Kidney (tissue), 14 donors: ENCODE data around the gene BTBD2. TPM values are rescaled to one million over a fixed set of nuclear protein-coding genes. Genes with fewer than 3 reads are reported as not detected.

Experiments
- DNase-seq, 5 donors: peaks; one replicate each; pipeline ENCODE4 v3.0.0-alpha.2; 2013 to 2020
- FAIRE-seq: peaks from 2 replicates; lab custom pipeline; 2012; peaks lifted over from hg19 to GRCh38; lab: Jason Lieb, UNC
- H3K27ac ChIP-seq, 2 donors: one replicate each; pipeline ENCODE4 v1.7.0; 2013; ENCODE audit warnings: low read depth in 2 of 2, low read length in 2 of 2, inconsistent platforms in 1 of 2
- H3K27me3 ChIP-seq: one replicate; pipeline ENCODE4 v1.7.1; 2013; ENCODE audit warnings: low read length, inconsistent platforms; ENCODE audit not compliant: control insufficient read depth, insufficient read depth
- H3K36me3 ChIP-seq, 3 donors: one replicate each; pipeline versions ENCODE4 v1.7.0 to v1.7.1; 2013; ENCODE audit warnings: low read length in 3 of 3, control low read depth in 1 of 3, inconsistent platforms in 1 of 3; ENCODE audit not compliant: insufficient read depth in 3 of 3, control insufficient read depth in 2 of 3
- H3K4me1 ChIP-seq, 3 donors: one replicate each; pipeline versions ENCODE4 v1.7.0 to v1.7.1; 2013; ENCODE audit warnings: low read length in 3 of 3, inconsistent platforms in 1 of 3, low read depth in 1 of 3; ENCODE audit not compliant: control insufficient read depth in 2 of 3, insufficient read depth in 2 of 3
- H3K4me3 ChIP-seq, 3 donors: one replicate each; pipeline versions ENCODE4 v1.7.0 to v1.8.1; 2013; ENCODE audit warnings: low read length in 3 of 3, control low read depth in 1 of 3, inconsistent platforms in 1 of 3
- H3K9ac ChIP-seq, 3 donors: one replicate each; pipeline versions ENCODE4 v1.7.0 to v1.7.1; 2013; ENCODE audit warnings: low read length in 3 of 3, control low read depth in 1 of 3, inconsistent platforms in 1 of 3
- H3K9me3 ChIP-seq, 3 donors: one replicate each; pipeline versions ENCODE4 v1.7.0 to v1.7.1; 2013; ENCODE audit warnings: low read length in 3 of 3, control low read depth in 1 of 3, inconsistent platforms in 1 of 3; ENCODE audit not compliant: control insufficient read depth in 2 of 3, insufficient read depth in 1 of 3
- intact Hi-C: fragments of 100-400 bp; cut with DNase I; formaldehyde crosslinking; loops from one replicate; pipeline ENCODE4 v1.11.1; 2022
- polyA plus RNA-seq: library from polyadenylated mRNA; stranded (reverse); fragments of 350-450 nt; fragmentation: Illumina TruSeq; extraction: RNeasy Lipid Tissue Mini Kit (QIAGEN cat#74804); gene quantifications from one replicate; pipeline ENCODE4 v1.2.3, GENCODE V29; 2014; ENCODE audit warnings: low read depth, low replicate concordance; ENCODE audit not compliant: insufficient read depth
- total RNA-seq: library from RNA; stranded (reverse); fragmentation: NEBNext Ultra II Directional; extraction: Animal tissue kit (Norgen Biotek cat#: 25700); gene quantifications from one replicate; pipeline ENCODE4 v1.2.1, GENCODE V29; 2021
- TF ChIP-seq, protein P1 (sequence below): IDR thresholded peaks from 3 replicates; pipeline ENCODE4 v1.5.1; 2012; ENCODE audit warnings: mild to moderate bottlenecking, moderate library complexity, borderline replicate concordance; ENCODE audit not compliant: insufficient read depth; ENCODE audit errors: extremely low read depth
- donor health status: control.
- donor health status: control.
- donor health status: control.
- donor health status: control.
- donor health status: control.
- donor health status: DM: yes; HTN: yes; CAD: no.
- donor health status: Normal renal cell carcinoma (clear cell type).

BTBD2 gene
- total and polyA plus RNA-seq, 2 donors from 2014 or later: 57.0 to 70.3 TPM

DNA sequence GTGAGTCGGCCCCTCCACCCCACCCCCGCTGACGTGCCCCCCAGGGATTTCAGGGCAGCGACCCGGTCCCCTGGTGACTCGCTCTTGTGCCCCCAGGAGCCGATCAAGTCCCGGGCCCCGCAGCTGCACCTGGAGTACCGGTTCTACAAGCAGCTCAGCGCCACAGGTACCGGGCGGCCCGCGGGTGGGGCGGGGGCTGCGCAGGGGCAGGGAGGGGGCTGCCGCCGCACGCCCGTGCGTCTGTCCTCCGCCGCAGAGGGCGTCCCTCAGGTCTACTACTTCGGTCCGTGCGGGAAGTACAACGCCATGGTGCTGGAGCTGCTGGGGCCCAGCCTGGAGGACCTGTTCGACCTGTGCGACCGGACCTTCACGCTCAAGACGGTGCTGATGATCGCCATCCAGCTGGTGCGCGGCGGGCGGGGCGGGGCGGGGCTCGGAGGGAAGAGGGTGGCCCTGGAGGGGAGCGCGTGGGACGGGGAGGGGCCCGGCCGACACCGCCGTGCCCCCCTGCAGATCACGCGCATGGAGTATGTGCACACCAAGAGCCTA, 37.1 kb downstream of the BTBD2 start:
- TF ChIP-seq, protein P1, sequence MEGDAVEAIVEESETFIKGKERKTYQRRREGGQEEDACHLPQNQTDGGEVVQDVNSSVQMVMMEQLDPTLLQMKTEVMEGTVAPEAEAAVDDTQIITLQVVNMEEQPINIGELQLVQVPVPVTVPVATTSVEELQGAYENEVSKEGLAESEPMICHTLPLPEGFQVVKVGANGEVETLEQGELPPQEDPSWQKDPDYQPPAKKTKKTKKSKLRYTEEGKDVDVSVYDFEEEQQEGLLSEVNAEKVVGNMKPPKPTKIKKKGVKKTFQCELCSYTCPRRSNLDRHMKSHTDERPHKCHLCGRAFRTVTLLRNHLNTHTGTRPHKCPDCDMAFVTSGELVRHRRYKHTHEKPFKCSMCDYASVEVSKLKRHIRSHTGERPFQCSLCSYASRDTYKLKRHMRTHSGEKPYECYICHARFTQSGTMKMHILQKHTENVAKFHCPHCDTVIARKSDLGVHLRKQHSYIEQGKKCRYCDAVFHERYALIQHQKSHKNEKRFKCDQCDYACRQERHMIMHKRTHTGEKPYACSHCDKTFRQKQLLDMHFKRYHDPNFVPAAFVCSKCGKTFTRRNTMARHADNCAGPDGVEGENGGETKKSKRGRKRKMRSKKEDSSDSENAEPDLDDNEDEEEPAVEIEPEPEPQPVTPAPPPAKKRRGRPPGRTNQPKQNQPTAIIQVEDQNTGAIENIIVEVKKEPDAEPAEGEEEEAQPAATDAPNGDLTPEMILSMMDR: no peak
- H3K27me3 ChIP-seq: no peaks in the 10 kb centered on the region
- DNase-seq: peak in 1 of 5 donors; percentile 73
- no peaks in the 10 kb centered on the region for H3K9me3 ChIP-seq
- H3K4me3 ChIP-seq: no peak overlapping the region
- H3K36me3 ChIP-seq: peaks cover 2 to 5% (median 4%) of the 10 kb centered on the region in 3 donors
- H3K4me1 ChIP-seq: no peaks in the 10 kb centered on the region
- no peak for FAIRE-seq
- intact Hi-C loops: no loop called here
- no peak overlapping the region for H3K9ac ChIP-seq
- H3K27ac ChIP-seq: no peak overlapping the region

GRCh38 chr19:1977120-1977519, 38.4 kb downstream of the BTBD2 start:
- Histone ChIP-seq H3K27me3 (no peaks in the 10 kb centered on the region), H3K27ac (no peak overlapping the region), H3K4me1 (no peaks in the 10 kb centered on the region), H3K4me3 (no peak overlapping the region), H3K9me3 (no peaks in the 10 kb centered on the region), H3K9ac (no peak overlapping the region), H3K36me3 (peaks cover 0 to 5% (median 4%) of the 10 kb centered on the region in 3 donors)
- DNase-seq: no peak
- FAIRE-seq: no peak
- TF ChIP-seq, protein P1: no peak
- intact Hi-C loops: no loop called here

DNA sequence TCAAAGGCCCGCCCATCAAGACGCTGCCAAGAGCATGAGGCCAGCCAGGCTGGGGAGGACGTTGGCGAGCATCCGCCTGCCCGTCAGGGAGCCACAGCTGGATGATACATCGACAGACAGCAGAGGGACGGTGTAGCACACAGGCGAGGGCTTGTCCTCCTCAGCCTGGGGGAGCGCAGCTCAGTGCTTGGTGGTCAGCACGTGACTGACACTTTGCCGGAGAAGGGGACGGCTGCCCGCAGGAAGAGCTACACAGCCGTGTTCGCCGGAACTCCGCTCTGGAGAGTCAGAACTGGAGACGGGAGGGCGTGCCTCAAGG, 40.4 kb downstream of the BTBD2 start:
- DNase-seq (no peak), FAIRE-seq (no peak)
- H3K36me3 ChIP-seq: peaks cover 0 to 5% (median 4%) of the 10 kb centered on the region in 3 donors
- no peak overlapping the region for H3K27ac ChIP-seq
- H3K9ac ChIP-seq: no peak overlapping the region
- H3K9me3 ChIP-seq: no peaks in the 10 kb centered on the region
- no peak overlapping the region for H3K4me3 ChIP-seq
- H3K27me3 ChIP-seq: no peaks in the 10 kb centered on the region
- intact Hi-C loops: no loop called here
- no peaks in the 10 kb centered on the region for H3K4me1 ChIP-seq
- TF ChIP-seq, protein P1: no peak
